Smooth muscle cell of the brain vasculature (primary cell): ENCODE data around the gene GAB2.
"Not testable (repeated sequence)": the region's sequence is repeated elsewhere in the genome, so short reads cannot be mapped to it uniquely, and the experiment has no call there.

Source experiments
- DNase-seq: peaks from one replicate; pipeline ENCODE4 v3.0.0-alpha.2; 2012; ENCODE audit warnings: low read depth, low spot score

GAB2 gene, protein sequence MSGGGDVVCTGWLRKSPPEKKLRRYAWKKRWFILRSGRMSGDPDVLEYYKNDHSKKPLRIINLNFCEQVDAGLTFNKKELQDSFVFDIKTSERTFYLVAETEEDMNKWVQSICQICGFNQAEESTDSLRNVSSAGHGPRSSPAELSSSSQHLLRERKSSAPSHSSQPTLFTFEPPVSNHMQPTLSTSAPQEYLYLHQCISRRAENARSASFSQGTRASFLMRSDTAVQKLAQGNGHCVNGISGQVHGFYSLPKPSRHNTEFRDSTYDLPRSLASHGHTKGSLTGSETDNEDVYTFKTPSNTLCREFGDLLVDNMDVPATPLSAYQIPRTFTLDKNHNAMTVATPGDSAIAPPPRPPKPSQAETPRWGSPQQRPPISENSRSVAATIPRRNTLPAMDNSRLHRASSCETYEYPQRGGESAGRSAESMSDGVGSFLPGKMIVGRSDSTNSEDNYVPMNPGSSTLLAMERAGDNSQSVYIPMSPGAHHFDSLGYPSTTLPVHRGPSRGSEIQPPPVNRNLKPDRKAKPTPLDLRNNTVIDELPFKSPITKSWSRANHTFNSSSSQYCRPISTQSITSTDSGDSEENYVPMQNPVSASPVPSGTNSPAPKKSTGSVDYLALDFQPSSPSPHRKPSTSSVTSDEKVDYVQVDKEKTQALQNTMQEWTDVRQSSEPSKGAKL

DNA sequence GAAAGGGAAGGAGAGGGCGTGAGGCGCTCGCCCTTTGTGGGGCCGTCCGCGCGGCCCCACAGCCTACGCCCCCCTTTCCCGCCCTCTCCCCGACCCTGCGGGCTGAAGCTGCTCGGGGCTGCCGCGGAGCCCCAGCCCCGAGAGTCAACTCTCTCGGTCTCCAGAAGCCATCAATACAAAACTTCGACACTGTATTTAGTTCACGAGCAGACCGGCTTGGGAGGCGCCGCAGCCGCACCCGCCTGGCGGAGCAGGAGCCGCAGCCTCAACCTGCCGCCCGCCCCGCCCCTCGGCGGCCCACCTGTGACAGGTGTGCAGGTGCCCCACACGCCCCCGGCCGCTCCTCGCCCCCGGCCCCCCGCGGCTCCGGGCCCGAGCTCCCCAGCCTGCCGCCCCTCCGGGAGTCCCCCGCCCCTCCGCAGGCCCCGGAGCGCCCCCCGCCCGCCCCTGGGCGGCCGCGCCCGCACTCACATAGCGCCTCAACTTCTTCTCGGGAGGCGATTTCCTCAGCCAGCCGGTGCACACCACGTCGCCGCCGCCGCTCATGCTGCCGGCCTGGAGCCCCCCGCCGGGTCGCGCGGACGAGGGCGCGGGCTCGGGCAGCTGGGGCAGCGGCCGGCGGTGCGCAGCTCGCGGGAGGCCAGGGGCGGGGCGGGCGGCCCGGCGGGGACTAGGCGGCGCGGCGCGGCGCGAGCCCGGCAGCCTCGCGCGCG is at the start of gene GAB2:
Gene GAB2 (minus strand): TSS at position 646 of the 713 bp plus-strand sequence. CDS start 100 bp downstream, at position 546.
- DNase-seq = no peak

DNA sequence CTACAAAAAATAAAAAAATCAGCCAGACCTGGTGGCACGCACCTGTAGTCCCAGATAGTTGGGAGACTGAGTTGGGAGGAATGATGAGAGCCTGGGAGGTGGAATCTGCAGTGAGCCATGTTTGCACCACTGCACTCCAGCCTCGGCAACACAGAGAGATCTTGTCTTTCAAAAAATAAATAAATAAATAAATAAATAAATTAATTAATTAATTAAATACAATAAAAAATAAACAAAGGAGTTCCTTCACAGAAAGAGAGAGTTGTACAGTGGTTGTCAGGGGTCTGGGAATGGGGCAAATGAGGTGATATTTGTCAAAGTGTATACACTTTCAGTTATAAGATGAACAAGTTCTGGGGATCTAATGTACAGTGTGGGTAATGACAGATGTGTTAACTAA is 49.8 kb upstream of the GAB2 start:
- no peak for DNase-seq

DNA sequence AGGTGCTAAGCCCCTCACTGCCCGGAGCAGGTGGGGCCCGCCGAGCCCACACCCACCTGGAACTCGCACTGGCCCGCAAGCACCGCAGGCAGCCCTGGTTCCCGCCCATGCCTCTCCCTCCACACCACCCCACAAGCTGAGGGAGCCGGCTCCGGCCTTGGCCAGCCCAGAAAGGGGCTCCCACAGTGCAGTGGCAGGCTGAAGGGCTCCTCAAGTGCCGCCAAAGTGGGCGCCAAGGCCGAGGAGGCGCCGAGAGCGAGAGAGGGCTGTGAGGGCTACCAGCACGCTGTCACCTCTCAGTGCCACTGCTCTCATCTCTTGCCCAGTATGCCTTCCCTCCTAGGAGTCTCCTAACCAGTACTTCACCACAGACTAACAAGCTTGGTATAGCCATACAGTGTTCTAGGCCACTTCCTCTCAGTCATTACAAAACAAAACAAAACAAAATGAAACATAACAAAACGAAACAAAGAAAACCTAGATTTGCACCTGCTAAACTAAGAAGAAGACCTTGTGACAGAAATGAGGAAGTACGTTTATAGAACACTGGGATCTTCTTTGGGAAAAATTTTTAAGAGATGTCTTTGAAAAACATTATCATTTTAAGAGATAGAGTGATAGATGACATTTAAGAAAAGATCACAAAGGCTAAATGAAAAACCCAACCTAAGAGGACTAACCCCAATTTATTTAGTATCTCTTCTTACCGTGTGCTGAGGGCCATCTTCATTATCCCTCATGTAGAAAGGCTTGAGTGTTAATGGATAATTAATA is 47.7 kb upstream of the GAB2 start:
- no peak for DNase-seq

DNA sequence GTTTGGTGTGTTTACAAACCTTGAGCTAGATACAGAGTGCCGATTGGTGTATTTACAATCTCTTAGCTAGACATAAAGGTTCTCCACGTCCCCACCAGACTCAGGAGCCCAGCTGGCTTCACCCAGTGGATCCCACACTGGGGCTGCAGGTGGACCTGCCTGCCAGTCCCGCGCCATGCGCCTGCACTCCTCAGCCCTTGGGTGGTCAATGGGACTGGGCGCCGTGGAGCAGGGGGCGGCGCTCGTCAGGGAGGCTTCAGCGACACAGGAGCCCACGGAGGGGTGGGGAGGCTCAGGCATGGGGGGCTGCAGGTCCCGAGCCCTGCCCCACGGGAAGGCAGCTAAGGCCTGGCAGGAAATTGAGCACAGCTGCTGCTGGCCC is 47.2 kb upstream of the GAB2 start:
- not testable (repeated sequence) for DNase-seq

DNA sequence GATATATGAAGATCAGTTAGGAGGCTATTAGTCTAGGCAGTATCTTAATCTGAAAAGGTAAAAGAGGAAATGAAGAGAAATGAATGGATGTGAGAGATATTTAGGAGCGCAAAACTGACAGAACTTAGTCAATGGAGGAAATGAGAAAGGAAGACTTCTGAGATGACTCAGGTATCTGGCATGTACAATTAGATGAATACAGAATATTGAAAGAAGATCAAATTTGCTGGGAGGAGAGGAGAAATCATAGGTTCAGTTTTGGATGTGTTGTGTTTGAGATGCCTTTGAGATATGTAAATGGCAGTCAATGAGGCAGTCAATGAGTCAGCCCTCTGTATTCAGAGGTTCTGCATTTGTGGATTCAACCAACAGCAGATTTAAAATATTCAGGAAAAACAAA is 42.9 kb upstream of the GAB2 start:
- no peak for DNase-seq

DNA sequence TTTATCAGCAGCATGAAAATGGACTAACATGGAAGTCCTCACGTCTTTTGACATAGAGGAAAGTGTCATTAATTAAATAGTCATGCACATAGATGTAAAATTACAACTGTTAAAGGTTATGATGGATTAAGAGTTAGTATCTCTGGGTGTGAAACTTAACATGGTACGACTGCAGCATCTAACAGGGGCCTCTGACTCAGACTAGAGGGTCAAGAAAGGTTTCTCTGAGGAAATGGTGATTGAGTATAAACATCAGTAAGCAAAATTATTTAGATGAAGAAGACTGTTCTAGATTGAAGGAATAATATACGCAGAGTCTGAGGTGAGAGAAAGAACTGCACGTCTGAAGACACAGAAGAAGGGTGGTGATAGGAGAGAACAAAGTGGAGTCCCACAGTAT is 42.1 kb upstream of the GAB2 start:
- no peak for DNase-seq

DNA sequence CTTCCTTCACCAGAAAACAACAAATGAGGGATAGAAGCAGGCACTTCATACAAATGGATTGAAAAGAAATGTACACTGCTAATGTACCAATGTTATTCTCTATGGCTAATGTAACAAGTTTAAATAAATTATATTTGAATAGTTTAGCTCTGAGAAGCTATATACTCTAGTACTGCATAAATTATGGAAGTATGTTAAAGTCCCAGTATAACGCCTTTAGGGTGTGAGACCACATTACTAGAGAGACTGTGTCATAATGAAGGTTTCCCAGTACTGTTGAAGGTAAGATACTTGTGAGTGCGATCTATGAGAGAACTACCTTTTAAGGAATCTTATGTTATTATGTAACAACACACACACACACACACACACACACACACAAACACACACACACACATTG is 39.8 kb upstream of the GAB2 start:
- no peak for DNase-seq

DNA sequence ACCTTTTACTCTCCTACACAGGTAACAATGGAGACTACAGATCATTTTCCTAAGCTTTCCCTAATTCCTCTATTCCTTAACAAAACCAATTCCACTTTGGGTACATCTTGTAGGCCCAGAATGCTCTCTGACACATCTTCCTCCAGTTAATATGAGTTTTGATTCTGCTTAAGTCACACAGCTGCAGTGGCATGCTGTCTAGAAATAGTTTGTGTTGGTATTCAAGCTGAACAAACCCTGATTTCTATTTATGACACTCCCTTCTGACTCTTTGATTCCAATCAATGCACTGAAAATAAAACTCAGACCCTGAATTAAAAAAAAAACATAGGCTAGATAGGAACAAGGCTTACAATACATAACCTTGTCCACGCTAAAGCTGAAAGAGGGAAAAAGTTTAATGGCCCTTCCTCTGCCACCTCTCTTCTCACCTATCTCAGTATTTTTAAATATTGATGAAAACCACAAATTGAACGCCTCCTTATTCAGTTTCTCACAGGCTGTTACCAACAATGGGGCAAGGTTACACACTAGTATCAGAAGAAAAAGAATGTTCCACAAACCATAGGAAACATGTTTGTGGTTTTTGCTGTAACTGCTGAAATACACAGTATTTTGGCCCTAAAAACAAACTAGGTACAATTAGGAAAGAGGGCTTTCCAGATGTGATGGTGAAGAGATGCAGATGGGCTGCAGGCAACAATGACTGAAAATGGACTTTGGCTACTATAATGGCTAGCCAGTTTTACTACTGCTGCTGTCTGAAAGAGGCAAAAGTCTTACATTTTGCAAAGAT is 35.7 kb upstream of the GAB2 start:
- DNase-seq = no peak

DNA sequence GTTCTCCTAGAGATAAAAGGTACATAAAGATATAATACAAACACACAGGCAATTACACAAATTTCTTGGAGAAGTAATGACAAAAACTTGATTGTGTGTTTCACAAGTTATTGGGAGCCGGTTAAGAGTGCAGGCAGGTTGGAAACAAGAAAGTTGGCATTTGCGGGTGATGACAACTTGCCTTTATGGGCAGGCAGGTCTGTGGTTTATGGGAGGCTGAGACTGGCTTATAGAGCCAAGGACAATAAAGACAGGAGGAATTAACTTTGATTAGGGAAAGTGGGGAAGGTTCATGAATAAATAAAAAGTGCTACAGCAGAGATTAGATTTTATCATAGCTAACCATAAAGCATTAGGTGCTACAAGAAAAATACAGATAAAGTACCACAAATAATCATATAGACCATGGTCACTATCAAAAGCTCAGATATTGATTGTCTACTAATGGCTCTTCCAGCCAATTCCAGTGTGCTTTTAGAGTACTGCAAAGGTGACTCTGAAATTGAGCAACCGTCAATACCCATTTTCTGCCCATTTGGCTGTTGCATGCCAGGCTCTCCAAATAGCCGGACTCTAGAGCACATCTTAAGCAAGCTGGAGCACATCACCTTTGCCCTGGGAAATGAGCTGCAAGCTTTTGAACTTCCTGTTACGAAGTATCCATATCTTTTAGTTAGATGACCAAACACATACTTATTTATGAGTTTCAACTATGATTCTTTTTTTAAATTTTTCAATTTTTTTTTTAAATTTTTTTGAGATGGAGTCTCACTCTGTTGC is 33.9 kb upstream of the GAB2 start:
- DNase-seq = no peak

DNA sequence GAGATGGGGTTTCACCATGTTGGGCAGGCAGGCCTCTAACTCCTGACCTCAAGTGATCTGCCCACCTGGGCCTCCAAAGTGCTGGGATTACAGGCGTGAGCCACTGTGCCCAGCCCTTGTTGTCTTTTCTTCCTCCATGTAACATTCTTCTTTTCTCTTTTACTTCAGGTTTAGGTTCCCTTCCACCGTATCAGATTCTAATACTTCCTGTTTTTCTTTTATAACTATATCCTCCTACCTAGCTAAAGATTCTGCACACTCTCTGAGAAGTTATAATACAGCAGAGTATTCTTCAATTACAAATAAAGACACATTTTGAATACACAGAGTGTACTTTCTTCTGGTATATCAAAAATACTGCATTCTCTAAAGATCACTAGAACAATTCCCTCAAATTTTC is 33.2 kb upstream of the GAB2 start:
- DNase-seq = no peak

DNA sequence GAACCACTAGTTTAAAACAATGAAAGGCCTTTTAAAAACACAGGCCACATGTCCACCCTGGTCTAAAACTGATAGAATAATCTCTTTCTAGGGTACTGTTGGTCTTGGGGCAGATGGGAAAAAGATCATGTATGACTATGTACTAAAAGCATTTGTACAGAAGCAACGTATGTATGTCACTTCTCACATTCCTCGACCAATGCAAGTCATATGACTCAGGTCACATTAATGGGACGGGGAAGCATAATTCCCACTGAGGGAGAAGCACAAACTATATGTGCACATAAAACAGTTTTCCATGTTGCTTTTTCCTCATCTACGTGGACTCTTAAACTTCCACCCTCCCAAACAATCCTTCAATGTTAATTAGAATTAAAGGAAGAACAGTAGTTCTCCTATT is 32.2 kb upstream of the GAB2 start:
- DNase-seq = no peak

DNA sequence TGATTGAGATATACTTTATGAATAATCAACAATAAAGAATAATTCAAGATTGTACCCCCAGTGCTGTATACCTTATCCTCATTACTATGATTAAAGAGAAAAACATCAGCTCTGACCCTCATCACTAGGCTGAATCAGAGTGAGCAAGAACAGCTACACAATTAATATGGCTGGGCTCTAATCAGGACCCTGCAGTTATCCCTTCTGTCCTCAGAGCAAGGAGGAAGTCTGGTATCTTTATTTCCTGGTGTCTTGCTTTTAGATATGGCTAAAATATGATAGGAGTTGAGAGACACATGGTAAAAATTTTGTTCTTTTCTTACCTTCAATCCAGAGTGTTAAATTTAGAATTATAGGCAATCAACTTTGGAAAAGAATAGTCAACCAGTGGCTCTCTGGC is 28.6 kb upstream of the GAB2 start:
- DNase-seq = no peak

DNA sequence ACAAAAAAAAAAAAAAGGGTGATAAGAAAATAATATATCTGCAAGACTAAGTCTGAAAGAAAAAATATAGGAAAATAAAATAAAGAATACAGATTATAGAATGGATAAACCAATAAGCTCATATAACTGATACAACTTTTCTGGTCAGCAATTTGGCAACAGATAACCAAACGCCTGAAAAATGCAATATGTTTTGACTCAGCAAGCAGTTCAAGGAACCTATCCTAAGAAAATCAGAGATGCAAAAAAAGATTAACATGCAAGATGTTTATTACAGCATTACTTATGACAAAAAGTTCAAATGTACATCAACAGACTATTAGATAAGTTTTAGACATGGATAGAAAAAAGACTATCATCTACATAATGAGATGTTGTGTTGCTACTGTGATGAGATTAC is 27.1 kb upstream of the GAB2 start:
- no peak for DNase-seq

DNA sequence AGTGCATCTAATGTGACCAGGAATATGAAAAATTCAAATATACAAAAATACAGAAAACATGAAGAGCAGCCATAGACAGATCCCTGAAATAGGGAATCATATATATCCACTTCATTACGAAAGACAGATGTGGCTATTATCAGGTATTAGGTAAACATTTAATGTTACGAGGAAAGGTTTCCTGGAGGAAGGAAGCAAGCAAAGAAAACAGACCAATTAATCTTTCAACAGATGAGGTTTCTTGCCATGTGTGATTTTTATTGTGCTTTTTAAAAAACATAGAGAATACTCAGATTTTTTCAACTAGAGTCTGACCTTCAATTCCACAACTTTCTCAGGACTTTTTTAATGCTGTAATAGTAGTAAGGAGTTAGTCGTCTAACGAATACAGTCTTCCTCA is 24.3 kb upstream of the GAB2 start:
- no peak for DNase-seq

DNA sequence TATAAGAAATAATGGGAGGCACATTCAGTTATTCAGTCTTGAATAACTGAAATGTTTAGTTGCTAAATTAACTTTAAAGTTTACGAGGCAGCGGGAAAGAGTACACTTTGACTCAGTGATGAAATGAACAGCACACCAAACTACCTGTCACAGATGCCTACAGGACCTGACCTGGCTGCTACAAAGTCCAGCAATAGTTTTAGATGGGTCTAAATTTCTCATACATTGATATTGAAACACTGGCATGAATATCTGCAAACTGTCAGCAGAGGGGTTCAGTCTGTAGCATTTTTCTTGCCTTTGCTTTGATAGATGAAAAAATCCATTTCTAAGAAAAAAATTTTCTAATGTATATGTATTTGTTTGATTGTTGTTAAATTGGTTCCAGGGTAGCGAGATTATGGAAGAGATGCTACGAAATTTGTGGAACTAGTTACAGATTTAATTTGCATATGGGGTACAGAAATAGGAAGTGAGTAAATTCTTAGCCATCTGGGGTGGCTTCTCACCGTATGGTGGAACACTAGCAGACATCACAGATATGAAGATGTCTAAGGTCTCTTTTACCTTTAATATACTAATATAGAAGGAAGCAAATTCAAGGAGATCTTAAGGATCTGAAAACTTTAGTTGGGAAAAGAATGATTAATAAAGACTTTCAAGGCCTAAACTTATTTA is 20.8 kb upstream of the GAB2 start:
- DNase-seq = no peak

DNA sequence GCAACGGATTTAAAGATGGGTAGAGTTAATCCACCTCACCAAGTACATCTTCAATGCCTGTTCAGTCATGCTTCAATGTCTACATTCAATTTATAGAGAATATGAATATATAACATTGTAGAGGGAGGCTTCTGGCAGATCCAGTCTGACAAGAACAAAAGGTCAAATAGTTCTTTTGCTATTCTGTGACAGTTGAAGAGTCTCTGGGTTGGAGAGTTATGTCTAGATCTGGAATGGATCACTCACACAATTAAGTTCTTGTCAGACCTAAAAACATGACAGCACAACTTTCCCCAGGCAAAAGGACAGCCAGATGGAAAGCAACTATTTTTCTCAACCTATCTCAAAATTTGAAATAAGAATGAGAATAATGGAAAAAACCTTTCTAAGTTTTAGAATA is 15.3 kb upstream of the GAB2 start:
- DNase-seq = no peak

DNA sequence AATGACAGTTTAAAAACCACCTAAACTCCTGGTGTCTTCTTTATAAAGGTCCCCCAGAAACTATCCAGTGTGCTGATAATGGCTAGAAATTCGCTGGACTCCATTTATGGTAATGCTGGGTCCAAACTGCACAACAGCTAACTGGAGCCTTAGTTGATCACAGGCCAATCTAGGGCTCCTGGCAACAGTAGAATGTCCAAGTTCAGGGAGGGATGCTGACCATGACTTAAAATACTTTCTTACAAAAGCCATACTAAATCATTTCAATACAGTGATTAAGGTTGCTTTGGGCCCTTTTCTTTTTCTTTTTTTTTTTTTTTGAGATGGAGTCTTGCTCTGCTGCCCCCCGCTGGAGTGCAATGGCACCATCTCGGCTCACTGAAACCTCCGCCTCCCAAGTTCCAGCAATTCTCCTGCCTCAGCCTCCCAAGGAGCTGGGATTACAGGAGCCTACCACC is 14.5 kb upstream of the GAB2 start:
- no peak for DNase-seq

DNA sequence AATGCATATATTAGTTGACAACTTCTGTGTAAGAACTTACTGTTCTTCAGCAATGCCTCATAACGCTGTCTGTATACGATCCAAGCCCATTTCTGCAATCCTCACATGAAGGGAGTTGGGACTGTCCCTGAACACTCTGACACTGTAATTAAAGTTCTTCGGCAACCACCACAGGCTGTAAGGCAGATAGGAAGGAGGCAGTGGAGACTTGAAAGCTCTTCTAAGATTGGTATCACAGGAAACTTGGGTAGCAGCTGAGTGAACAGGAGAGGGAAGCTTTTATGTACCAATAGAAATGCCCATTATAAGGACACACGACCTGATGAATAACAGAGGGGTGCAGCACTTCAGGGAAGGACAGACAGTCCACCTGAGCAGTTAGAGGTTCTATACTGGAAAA is 12.0 kb upstream of the GAB2 start:
- no peak for DNase-seq

DNA sequence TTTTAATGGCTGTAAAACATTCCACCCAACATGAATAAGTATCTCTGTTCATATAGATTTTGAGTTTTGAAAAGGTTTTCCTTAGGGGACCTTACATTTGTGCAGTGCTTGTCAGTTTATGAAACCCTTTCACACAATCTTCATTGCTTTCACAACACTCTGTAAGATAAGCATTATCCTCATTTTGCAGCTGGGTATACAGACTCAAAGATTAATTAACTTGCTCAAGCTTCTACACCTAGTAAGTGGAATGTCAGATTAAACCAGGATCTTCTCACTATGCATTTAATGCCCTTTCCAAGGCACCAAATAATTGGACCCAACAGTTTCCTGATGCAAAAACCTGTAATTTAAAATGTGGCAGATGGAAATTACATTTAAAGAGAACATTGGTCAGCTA is 11.6 kb upstream of the GAB2 start:
- no peak for DNase-seq

DNA sequence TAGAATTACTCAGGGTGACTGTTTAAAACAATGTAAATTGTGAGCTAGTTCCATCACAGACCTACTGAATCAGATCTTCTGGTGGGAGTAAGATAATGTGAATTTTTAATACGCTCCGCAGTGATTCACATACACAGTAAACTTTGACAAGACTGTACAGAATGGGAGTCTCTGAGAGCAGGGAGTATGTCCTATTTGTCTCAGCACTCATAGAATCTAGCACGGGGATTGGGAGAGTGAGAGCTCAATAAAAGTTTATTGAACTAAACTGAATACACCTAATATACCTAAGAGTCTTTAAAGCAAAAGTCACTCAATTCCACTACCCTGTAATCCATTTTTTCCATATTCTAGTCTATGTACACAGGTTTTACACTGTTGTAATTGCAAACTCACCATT is 11.2 kb upstream of the GAB2 start:
- DNase-seq = no peak
